Adrenal gland (tissue), 12 donors: ENCODE results near the gene NAT10. TPM values are rescaled to one million over a fixed set of nuclear protein-coding genes. Genes with fewer than 3 reads are reported as not detected.

ENCODE experiments used
- DNase-seq, 7 donors: peaks; one replicate each; pipeline ENCODE4 v3.0.0-alpha.2; 2019 to 2020
- H3K27ac ChIP-seq, 5 donors: fragments of 200-600 bp; sonication (generic) in 4 of 5; 1 replicate in 3 of 5; 2 replicates in 2 of 5; pipeline versions ENCODE4 v1.5.1 to v1.8.0; 2016 to 2020; ENCODE audit warnings: mild to moderate bottlenecking in 1 of 5
- H3K27me3 ChIP-seq: fragments of 200-600 bp; 2 replicates; pipeline ENCODE4 v1.8.0; 2021
- H3K36me3 ChIP-seq, 2 donors: fragments of 200-600 bp; replicated peaks in 1 of 2; 1 replicate in 1 of 2; 2 replicates in 1 of 2; pipeline versions ENCODE4 v1.5.1 to v1.8.0; 2018 to 2022
- H3K4me1 ChIP-seq, 2 donors: fragments of 200-600 bp; replicated peaks in 1 of 2; 1 replicate in 1 of 2; 2 replicates in 1 of 2; pipeline versions ENCODE4 v1.5.1 to v1.8.0; 2018 to 2021
- H3K4me3 ChIP-seq, 4 donors: fragments of 200-600 bp; sonication (generic) in 3 of 4; one replicate each; pipeline ENCODE4 v1.5.1; 2016 to 2018
- H3K9me3 ChIP-seq, 3 donors: fragments of 200-600 bp; sonication (generic) in 1 of 3; replicated peaks in 1 of 3; 1 replicate in 2 of 3; 2 replicates in 1 of 3; pipeline versions ENCODE4 v1.5.1 to v1.8.0; 2016 to 2021
- POLR2A ChIP-seq, 2 donors: fragments of 450-650 bp; IDR thresholded peaks; one replicate each; pipeline ENCODE4 v1.6.1; 2017; ENCODE audit warnings: antibody characterized with exemption in 2 of 2, mild to moderate bottlenecking in 2 of 2, moderate library complexity in 1 of 2
- WGBS, 4 donors: extraction: QIAGEN DNeasy Blood & Tissue Kit in 2 of 4; methylation state at CpG; one replicate each; pipeline versions ENCODE4 v1.1.5 to v1.1.7; 2013 to 2017; 5-methylcytosine and 5-hydroxymethylcytosine counted together
- intact Hi-C, 2 donors: fragments of 100-400 bp; cut with DNase I; formaldehyde crosslinking; loops; one replicate each; pipeline versions ENCODE4 v1.14.1 to v1.15.0; 2022 to 2023
- polyA plus RNA-seq, 3 donors: library from polyadenylated mRNA; stranded (reverse); fragments of 200-250 nt in 2 of 3; fragments of 350-450 nt in 1 of 3; fragmentation: Illumina TruSeq in 1 of 3; extraction: RNeasy Lipid Tissue Mini Kit (QIAGEN cat#74804) in 1 of 3; gene quantifications; one replicate each; pipeline ENCODE4 v1.2.3, GENCODE V29; 2013 to 2014
- total RNA-seq, 9 donors: library from RNA; depleted of rRNA in 4 of 9; stranded (reverse); fragments of >200 nt in 4 of 9; fragments of 120-200 nt in 1 of 9; fragmentation: NEBNext Ultra II Directional in 1 of 9; extraction: Animal tissue kit (Norgen Biotek cat#: 25700) in 1 of 9; gene quantifications; one replicate each; pipeline versions ENCODE4 v1.1.0 to v1.2.4, GENCODE V29; 2013 to 2023
- TF ChIP-seq, protein P1 (sequence below), 6 experiments: fragments of 450-650 bp in 4 of 6; fragments of 200-600 bp in 2 of 6; sonication (generic) in 1 of 6; IDR thresholded peaks; 1 replicate in 5 of 6; 2 replicates in 1 of 6; pipeline versions ENCODE4 v1.5.1 to v1.8.0; 2016 to 2021; ENCODE audit warnings: antibody characterized with exemption in 6 of 6, mild to moderate bottlenecking in 2 of 6, moderate library complexity in 1 of 6
- donor health status: healthy with polysubstance abuse.
- donor health status: Bipolar disorder and iron deficiency.
- donor health status: DM: yes; HTN: yes; CAD: no.
- donor health status: DM: no; HTN: no; CAD: no.
- donor health status: DM: no; HTN: no; CAD: no.
- donor health status: DM: yes; HTN: yes; CAD: no.

Gene NAT10
- total and polyA plus RNA-seq, 12 donors = 16.8 to 65.2 (median 45.5) TPM

- DNase-seq = no peak
- no peaks in the 10 kb centered on the region for H3K27me3 ChIP-seq
- no peak for TF ChIP-seq POLR2A (IDR thresholded peaks at IDR 0.05)
- TF ChIP-seq, protein P1, sequence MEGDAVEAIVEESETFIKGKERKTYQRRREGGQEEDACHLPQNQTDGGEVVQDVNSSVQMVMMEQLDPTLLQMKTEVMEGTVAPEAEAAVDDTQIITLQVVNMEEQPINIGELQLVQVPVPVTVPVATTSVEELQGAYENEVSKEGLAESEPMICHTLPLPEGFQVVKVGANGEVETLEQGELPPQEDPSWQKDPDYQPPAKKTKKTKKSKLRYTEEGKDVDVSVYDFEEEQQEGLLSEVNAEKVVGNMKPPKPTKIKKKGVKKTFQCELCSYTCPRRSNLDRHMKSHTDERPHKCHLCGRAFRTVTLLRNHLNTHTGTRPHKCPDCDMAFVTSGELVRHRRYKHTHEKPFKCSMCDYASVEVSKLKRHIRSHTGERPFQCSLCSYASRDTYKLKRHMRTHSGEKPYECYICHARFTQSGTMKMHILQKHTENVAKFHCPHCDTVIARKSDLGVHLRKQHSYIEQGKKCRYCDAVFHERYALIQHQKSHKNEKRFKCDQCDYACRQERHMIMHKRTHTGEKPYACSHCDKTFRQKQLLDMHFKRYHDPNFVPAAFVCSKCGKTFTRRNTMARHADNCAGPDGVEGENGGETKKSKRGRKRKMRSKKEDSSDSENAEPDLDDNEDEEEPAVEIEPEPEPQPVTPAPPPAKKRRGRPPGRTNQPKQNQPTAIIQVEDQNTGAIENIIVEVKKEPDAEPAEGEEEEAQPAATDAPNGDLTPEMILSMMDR (IDR thresholded peaks at IDR 0.05) = peak in 1 of 6 experiments; percentile 0
- peak overlapping the region; percentile 4 to 99 (median 87) for H3K4me3 ChIP-seq
- peak overlapping the region in 4 of 5 donors; percentile 91 to 98 (median 93) for H3K27ac ChIP-seq
- 0 to 2% (median 1%) methylated on average over 12 to 17 of the region's 17 CpGs for WGBS, 4 donors
- peaks cover 10 to 20% of the 10 kb centered on the region in 2 donors for H3K4me1 ChIP-seq
- intact Hi-C loops = loop anchor here (5.0 to 10.0 kb wide), 2 partner anchors 51 to 54 kb away; partner anchors contain the start of gene CAPRIN1 (in 2 of the 2)
- peaks cover 0 to 27% of the 10 kb centered on the region in 2 donors for H3K36me3 ChIP-seq
- H3K9me3 ChIP-seq = no peaks in the 10 kb centered on the region
Observed at GRCh38 chr11:34105957-34106504, 602 bp downstream of the NAT10 start.

DNA sequence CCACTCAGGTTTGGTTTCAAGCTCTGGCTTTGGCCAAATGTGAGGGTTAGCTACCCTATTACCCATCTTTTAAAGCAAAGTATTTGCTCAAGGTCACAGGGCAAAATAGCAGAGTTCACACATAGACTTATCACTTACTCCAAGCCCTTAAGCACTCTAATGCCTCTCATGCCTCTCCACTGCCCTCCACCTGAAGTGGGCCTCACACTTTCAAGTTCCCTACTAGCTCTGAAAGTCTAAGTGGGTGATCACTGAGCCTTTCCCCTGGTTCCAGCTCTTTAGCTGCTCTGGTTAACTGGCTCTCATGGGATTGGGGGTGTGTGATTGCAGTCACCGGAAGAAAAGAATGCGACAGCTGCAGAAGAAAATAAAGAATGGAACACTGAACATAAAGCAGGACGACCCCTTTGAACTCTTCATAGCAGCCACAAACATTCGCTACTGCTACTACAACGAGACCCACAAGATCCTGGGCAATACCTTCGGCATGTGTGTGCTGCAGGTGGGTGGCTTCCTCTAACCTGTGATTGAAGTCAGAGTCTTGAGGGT, 6.4 kb downstream of the NAT10 start:
- TF ChIP-seq POLR2A (IDR thresholded peaks at IDR 0.05) = no peak
- TF ChIP-seq, protein P1 (IDR thresholded peaks at IDR 0.05) = no peak
- WGBS, 4 donors = 90 to 93% (median 93%) methylated on average over 6 of the region's 6 CpGs
- H3K27me3 ChIP-seq = no peaks in the 10 kb centered on the region
- H3K27ac ChIP-seq = no peak overlapping the region
- DNase-seq = no peak
- H3K36me3 ChIP-seq = peaks cover 4 to 85% of the 10 kb centered on the region in 2 donors
- intact Hi-C loops = no loop called here
- H3K4me3 ChIP-seq = no peak overlapping the region
- H3K4me1 ChIP-seq = peaks cover 0 to 15% of the 10 kb centered on the region in 2 donors
- no peaks in the 10 kb centered on the region for H3K9me3 ChIP-seq

DNA sequence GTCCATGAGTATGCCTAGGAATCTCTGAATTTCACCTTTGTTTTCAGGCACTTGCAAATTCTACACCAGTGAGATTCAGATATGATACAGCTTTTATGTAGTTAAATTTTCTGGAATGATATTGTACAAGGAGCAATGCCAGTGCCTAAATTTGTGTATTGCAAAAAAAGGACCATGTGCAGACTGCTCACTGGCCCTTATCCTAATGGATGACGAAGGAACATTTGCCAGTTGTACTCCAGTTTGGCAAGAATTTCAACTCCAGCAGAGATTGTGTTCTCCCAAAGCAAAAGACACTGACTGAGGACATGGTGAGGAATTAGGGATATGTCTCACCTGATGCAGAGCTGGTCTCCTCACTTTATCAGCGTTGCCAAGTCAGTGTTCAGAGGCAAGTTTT, 8.6 kb downstream of the NAT10 start:
- H3K4me1 ChIP-seq = peaks cover 0 to 4% of the 10 kb centered on the region in 2 donors
- no peak for TF ChIP-seq POLR2A (IDR thresholded peaks at IDR 0.05)
- TF ChIP-seq, protein P1 (IDR thresholded peaks at IDR 0.05) = no peak
- no peaks in the 10 kb centered on the region for H3K27me3 ChIP-seq
- H3K27ac ChIP-seq = no peak overlapping the region
- 83 to 93% (median 91%) methylated on average over 2 of the region's 2 CpGs for WGBS, 4 donors
- peaks cover 4 to 95% of the 10 kb centered on the region in 2 donors for H3K36me3 ChIP-seq
- no peak for DNase-seq
- no peak overlapping the region for H3K4me3 ChIP-seq
- intact Hi-C loops = no loop called here
- no peaks in the 10 kb centered on the region for H3K9me3 ChIP-seq

DNA sequence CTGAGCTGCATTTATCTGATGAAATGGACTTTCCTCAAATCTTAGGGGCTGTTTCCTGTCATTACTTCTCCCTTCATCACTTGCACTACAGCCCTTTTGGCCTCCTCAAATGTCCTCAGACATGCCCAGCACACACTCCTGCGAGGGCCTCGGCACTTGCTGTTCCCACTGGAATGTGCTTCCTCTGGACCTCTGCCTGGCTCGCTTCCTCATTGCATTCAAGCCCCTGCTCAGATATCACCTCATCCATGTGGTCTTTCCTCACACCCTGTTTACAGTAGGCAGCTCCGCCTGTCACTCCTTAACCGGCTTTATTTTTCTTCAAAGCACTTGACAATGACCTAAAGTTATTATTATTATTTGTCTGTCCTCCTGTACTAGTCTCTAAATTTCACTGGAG, 9.0 kb downstream of the NAT10 start:
- peaks cover 4 to 95% of the 10 kb centered on the region in 2 donors for H3K36me3 ChIP-seq
- H3K27me3 ChIP-seq = no peaks in the 10 kb centered on the region
- peaks cover 0 to 4% of the 10 kb centered on the region in 2 donors for H3K4me1 ChIP-seq
- 89 to 96% (median 93%) methylated on average over 5 of the region's 5 CpGs for WGBS, 4 donors
- no peaks in the 10 kb centered on the region for H3K9me3 ChIP-seq
- no peak for DNase-seq
- intact Hi-C loops = no loop called here
- H3K27ac ChIP-seq = no peak overlapping the region
- H3K4me3 ChIP-seq = no peak overlapping the region
- TF ChIP-seq, protein P1 (IDR thresholded peaks at IDR 0.05) = no peak
- no peak for TF ChIP-seq POLR2A (IDR thresholded peaks at IDR 0.05)
